Peyer's patch (tissue), 4 donors: ENCODE results near the gene AKAP13.

Experiments
- POLR2A ChIP-seq, 2 donors: fragments of 450-650 bp; IDR thresholded peaks; one replicate each; pipeline ENCODE4 v1.5.1; 2017; ENCODE audit warnings: antibody characterized with exemption in 2 of 2, mild to moderate bottlenecking in 2 of 2, moderate library complexity in 2 of 2
- TF ChIP-seq, protein P1 (sequence below), 6 experiments: fragments of 450-650 bp in 4 of 6; fragments of 200-600 bp in 2 of 6; sonication (generic) in 1 of 6; IDR thresholded peaks; one replicate each; pipeline ENCODE4 v1.5.1; 2017 to 2019; ENCODE audit warnings: antibody characterized with exemption in 6 of 6, mild to moderate bottlenecking in 3 of 6, moderate library complexity in 1 of 6

DNA sequence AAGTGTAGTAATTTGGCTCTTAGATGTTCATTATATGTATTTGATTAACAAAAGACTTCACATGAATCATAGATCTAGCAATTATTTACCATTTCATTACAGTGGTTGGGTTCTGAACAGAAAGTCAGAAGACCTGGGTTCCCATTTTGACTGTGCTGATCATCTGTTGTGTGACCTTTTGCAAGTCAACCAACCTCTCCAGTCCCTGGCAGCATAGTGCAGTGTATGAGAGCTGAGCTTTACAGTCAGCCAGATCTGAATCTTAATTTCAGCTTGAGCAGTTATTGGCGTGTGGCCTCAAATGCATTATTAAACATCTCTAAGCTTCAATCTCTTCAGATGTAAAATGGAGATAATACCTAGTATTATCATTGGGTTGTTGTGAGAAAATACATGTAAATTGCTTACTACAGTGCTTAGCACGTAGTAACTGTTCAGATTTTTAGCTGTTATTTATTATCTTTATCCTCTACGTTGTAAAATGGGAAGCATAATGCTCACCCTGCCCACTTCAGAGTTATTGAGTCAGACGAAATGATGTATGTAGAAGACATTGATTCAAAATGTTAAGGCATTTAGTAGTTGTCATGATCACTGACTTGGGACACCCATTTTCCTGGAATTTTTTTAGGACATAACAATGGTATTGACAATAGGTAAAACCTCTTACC lies 310.3 kb downstream of the AKAP13 start:
- TF ChIP-seq, protein P1, sequence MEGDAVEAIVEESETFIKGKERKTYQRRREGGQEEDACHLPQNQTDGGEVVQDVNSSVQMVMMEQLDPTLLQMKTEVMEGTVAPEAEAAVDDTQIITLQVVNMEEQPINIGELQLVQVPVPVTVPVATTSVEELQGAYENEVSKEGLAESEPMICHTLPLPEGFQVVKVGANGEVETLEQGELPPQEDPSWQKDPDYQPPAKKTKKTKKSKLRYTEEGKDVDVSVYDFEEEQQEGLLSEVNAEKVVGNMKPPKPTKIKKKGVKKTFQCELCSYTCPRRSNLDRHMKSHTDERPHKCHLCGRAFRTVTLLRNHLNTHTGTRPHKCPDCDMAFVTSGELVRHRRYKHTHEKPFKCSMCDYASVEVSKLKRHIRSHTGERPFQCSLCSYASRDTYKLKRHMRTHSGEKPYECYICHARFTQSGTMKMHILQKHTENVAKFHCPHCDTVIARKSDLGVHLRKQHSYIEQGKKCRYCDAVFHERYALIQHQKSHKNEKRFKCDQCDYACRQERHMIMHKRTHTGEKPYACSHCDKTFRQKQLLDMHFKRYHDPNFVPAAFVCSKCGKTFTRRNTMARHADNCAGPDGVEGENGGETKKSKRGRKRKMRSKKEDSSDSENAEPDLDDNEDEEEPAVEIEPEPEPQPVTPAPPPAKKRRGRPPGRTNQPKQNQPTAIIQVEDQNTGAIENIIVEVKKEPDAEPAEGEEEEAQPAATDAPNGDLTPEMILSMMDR (IDR thresholded peaks at IDR 0.05): no peak
- TF ChIP-seq POLR2A (IDR thresholded peaks at IDR 0.05): no peak
